HG03064 (cell line): ENCODE data around the gene GALR2.

ENCODE experiments used
- ATAC-seq: cut with Tn5 transposase; IDR thresholded peaks from one replicate; pipeline ENCODE4 v1.9.1; 2021; ENCODE audit warnings: low read depth; ENCODE audit not compliant: unreplicated experiment

Gene GALR2

DNA sequence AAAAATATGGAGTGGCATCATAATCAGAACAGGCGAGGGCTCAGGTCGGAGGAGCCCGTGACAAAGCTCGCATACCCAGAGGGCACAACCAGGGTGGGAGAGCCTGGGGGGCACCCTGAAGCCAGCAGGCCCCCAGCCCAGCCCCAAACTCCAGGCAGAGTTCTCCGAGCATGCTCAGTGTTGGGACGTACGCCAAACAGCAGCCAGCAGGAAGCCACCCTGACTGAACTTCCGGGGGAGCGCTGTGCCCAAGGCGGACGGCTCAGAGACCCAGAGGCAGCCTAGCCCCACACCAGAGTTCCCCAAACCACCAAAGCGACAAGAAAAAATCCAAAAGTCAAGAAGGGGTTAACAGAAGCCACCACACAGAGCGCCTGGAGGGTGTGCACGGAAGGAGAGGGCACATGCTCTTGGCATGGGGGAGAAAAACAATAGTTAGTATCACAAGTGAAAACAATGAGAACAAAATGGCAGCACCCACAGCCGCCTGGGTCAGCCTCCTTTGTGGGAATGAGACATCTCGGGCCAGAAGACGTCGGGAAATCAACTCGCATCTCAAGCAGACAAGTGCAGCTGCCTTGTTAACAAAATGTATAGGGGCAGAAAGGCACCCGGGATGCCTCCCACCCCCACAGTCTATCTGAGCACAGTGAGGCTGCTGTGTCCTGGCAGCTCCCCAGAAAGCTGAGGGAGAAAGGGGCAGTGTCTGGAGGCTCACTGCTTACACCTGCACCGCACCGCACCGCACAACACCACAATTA, 17.1 kb downstream of the GALR2 start:
- no peak for ATAC-seq

DNA sequence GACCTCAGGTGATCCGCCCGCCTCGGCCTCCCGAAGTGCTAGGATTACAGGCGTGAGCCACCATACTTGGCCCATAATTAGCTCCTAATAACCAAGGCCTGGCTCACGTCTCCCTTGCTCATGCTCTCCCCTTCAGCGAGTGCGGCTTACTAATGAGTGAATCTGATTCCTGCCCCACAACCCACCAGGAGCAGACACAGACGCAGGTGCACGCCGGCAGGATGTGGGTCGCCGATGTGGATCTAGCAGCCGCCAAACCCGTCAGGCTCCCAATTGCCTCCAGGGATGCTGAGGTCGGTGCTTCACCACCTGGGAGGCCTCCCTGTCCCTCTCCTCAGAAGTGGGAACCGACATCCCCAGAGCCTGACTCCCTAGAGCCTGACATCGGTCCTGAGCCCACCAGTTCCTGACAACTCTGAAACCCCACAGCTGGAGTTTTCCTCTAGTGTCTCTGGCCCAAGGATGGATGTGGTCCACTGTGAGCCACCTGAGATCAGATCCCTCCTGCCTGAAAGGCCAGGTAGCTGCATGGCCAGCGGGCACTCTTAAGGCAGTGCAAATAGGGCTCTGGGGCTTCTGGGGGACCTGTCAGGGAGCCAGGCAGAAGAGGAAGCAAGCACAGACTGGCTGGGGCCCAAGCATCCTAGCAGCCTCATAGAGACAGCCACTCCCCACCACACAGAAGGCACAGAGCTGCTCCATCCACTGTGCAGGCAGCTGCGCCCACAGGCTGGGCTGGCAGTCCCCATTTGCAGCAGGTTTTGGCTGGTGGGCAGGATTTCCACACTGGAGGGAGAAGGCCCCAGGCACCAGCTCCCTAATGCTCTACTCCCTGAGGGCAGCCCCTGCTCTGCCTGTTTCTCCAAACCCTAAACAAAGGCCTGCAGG, 18.2 kb downstream of the GALR2 start:
- ATAC-seq = no peak

DNA sequence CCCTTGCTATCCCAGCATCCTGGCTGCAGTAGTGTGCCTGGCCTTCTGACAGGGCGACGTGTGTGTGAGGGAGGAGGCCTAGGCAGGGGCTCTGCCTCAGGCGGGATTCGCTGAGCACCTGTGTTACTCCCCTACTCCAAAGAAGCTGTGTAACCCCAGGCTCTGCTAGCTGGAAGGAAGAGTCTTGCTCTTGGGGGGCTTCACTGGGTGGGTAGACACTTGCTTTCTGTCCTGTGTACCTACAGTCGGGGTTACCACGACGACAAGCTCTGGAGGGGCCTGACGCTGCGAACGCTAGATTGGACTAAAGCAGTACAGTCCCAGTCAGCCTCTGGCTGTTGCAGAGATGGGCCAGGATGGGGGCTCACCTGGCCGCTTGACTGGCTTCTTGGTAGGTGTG, 19.5 kb downstream of the GALR2 start:
- ATAC-seq = no peak

DNA sequence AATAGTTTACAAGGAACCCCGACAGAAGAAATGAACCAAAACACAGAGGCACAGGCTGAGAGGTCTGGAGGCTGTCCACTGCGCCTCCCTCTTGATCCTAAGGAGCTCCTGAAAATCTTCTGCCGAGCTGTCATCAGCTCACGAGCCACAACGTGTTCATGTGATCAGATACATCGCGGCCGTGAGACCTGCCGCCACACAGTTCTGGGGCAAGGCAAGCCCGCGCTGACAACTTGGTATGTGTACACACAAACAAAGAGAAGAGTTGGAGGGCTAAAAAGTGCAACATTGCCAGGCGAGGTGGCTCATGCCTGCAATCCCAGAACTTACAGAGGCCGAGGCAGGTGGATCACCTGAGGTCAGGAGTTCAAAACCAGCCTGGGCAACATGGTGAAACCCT, 21.4 kb downstream of the GALR2 start:
- ATAC-seq = no peak

DNA sequence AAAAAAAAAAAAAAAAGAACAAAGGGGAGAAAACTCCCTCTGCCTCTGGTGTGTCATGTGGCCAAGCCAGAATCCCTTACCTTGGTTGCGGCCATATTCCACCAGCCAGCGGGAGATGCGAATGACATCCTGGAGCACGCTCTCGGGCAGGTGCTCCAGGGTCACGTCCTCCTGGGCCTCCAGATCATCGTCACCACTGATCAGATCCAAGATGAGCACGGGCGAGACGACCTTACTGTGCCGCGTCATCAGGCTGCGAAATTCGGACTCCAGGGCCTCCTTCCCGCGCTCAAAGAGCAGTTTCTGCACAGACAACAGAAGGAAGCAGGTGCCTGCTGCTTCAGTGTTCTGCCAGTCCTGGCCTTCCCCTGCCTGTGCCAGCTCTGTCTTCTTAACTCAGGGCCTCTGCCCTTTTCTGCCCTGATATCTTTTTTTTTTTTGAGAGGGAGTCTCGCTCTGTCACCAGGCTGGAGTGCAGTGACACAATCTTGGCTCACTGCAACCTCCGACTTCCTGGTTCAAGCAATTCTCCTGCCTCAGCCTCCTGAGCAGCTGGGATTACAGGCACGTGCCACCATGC, 23.2 kb downstream of the GALR2 start:
- ATAC-seq = no peak

DNA sequence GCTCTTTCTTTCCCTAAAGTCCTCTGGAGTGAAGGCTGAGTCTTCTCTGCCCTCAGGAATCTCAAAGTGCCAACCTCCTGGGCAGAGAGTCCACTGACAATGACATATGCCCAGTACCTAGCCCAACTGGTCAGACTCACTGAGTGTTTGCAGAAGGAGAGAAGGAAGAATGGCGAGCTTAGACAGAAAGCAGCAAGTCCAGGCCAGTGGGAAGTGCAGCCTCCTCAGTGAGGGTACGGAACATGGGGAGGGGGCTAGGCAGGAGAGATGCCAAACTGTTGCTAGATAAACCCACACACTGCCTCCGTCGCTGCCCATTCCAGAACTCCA, 28.3 kb downstream of the GALR2 start:
- ATAC-seq = no peak

DNA sequence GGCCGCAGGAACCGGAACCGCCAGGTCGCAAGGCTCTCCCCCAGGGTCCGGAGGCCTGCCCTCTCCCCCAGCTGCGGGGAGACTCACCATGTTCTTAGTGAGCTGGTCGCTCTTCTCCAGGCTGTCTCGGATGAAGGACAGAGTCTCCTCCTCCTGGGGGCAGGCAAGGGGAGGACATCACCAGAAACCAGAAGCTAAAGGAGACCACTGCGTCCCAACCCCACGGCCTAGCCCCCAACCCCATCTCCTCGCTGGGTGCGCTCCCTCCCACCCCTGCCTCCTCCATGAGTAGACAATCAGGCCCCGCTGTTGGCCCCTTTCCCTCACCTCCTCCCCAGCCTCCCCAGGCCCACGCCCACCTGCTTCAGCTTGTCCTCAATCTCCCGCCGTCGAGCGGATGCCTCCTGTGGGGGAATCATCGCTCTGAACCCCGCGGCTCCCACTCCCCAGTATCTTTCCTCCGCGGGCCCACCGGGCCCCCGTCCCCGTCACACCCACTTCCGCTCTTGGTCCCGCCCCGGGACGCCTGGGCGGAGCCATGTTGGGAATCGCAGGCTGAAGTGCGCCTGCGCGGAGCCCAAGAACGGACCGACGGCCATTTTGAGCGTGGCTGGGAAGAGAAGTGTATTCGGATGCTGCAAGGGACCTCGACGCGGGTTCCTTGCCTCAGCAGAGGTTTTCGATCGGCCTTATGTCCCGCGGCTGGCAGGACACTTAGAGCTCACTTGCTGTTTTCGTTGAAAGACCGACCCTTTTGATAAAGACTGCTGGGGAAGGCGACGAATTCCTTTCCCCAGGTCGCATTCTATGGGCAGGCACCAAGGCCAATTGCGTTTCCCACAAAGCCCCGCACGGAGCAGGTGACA, 28.9 kb downstream of the GALR2 start, which contains the start of gene EXOC7:
TSS of gene EXOC7 (minus strand) at position 514 of the 866 bp plus-strand sequence. CDS start at position 419, 95 bp downstream.
- no peak for ATAC-seq

DNA sequence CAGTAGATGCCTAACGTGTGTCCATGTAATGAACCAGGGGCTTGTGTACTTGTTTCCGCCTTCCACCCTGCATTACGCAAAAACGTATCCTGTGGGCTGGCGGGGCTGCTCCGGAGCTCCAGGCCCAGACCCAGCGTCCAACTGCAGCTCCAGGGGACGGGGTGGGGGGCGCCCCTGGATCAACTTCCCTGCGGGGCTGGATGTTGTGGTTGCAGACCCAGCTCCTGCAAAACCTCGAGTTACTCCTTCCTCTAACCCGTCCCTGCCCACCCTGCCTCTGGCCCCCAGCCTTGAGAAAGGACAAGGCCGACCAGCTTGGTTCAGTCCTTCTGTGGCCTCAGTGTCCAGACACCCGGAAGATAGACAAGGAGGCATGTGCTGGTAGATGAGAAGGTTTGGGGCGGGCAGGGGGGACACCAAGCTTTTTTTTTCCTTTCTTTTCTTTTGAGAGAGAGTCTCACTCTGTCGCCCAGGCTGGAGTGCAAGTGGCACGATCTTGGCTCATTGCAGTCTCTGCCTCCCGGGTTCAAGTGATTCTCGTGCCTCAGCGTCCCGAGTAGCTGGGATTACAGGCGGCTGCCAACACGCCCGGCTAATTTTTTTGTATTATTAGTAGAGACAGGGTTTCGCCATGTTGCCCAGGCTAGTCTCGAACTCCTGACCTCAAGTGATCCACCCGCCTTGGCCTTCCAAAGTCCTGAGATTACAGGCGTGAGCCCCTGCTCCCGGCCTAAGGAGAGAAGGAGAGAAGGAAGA, 29.7 kb downstream of the GALR2 start:
- no peak for ATAC-seq

DNA sequence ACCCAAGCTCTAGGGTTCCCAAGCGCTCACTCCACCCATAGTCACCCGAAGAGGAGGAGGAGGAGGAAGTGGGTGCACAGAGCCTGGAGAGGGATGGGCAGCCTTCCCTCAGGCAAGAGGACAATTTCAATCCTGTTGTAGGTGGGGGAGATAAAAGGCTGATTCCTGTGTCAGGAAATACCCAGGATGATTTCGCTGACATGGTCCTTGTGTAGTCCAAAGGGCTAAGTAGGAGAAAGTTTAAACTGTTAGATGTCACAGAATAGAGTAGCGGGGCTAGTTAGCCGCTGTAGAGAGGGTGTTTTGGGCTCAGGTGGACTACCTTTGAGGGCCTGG, 30.3 kb downstream of the GALR2 start:
- ATAC-seq = no peak

DNA sequence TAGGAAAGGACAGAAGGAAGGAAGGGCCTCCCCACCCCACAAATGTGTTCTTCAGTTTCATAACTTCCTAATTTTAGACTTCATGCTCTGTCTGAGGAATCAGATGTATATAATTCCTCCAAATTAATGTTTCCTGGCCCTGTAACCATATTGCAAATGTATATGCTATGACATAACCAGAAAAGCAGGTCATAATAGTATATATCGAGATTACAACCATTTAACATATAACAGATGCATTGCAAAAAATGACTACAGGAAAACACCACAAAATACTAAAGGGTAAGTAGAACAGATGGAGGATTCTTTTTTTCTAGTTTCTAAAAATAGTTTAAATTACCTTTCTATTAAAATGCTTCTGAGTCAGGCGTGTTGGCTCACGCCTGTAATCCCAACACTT, 32.1 kb downstream of the GALR2 start:
- no peak for ATAC-seq

DNA sequence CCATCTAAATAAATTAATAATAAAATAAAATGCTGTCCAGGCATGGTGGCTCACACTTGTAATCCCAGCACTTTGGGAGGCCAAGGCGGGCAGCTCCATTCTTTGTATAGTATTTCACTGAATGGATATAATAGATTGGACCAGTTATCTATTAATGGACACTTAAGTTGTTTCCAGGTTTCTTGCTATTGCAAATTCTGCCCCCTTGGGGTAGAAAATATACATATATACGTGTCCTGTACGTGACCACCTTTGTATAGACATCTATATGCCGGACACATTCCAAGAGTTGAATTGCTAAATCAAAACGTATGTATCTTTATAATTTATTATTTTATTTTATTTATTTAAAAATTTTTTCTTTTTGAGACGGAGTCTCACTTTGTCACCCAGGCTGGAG, 32.9 kb downstream of the GALR2 start:
- ATAC-seq = no peak

DNA sequence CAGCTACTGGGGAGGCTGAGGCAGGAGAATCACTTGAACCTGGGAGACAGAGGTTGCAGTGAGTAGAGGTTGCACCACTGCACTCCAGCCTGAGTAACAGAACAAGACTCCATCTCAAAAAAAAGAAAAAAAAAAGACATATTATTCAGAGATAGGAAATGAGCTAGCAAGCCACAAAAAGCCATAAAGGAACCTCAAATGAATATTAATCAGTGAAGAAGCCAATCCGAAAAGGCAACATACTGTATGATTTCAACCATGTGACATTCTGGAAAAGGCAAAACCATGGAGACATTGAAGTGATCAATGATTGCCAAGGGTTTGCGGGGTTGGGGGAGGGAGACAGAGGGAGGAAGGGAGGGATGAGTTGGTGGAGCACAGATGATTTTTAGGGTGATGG, 37.4 kb downstream of the GALR2 start:
- no peak for ATAC-seq

DNA sequence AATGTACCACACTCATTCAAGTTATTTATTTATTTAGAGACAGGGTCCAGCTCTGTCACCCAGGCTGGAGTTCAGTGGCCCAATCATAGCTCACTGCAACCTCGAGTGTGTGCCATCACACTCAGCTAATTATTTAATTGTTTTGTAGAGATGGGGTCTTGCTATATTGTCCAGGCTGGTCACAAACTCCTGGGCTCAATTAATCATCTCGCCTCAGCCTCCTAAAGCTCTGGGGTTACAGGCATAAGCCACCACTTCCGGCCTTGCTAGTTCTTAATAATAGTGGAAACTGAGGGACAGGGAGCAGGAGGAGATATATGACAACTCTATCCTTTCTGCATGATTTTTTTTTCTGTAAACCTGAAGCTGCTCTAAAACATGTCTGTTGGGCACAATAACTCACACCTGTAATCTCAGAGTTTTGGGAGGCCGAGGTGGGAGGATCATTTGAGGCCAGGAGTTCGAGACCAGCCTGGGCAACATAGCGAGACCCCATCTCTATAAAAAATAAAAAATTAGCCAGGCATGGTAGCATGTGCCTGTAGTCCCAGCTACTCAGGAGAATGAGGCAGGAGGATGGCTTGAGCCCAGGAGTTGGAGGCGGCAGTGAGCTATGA, 40.7 kb downstream of the GALR2 start:
- ATAC-seq = no peak

DNA sequence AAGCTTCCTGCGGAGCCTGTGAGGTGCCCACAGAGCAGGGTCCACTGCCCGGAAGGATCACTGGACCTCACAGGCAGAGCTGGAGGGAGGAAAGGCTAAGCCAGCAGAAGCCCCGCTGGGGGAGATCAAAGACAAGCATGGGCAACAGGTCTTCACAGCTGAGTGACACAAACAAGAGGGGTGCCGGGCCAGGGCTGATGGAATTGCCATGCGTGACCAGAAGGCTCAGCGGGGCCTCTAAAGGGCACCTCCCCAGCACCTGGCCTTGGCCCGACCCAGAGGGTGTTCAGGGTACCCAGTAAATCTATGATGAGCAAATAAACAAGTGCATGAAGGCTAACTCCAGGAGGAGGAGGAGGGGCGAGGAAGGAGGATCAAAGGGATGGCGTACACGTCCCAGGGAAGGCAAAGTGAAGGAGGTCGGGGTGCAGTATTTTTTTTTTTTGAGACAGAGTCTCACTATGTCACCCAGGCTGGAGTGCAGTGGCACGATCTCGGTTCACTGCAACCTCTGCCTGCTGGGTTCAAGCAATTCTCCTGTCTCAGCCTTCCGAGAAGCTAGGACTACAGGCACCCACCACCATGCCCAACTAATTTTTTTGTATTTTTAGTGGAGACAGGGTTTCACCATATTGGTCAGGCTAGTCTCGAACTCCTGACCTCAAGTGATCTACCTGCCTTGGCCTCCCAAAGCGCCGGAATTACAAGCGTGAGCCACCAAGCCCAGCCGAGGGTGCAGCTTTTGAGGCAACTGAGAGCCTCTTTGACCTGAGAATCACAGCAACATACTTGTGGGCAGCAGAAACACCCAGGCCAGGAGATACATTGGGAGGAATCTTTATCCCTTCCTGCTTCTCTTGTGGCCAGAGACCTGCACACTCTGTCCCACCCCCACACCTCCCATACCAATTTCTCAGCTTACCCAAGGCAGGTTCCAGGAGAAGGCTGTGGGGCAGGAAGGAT, 45.1 kb downstream of the GALR2 start:
- no peak for ATAC-seq

DNA sequence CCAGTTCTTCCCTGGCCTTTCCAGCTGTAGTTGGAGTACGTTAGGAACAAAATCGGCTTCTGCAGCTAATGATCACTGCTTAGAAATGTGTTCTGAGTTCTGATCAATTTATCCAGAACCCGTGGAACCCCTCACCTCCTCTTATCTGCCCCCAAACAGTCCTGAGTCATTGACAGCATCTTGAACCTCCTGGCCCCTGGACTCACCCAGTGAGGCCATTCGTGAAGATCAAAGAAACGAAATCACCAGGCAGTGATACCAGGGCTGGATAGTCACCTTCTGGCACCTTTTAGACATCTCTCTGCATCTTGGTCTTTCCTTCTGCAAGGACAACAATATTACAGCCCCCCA, 46.1 kb downstream of the GALR2 start:
- ATAC-seq = no peak

DNA sequence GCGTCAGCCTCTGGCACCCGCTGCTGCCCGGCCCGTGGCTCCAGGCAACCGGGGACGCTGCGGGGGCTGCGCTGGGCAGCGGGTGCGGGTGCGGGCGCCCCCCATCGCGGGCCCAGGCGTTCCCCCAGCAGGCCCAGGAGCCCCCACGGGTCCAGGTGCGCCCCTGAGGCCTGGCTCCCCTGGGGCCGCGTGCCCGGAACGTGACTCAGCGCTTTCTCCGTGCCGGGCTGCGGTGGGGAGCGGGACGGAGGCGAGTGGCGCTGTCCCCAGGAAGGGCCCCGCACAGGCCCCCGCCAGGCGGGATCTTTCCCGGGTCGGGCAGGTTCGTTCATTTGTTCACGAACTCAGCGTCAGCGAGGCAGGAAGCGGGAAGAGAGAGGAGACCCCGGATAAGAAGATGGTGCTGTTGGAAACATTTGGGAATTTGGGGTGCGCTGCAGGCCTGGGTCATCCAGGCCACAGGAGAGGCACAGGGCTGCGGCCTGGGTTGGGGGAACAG, 47.4 kb downstream of the GALR2 start:
- ATAC-seq = no peak

DNA sequence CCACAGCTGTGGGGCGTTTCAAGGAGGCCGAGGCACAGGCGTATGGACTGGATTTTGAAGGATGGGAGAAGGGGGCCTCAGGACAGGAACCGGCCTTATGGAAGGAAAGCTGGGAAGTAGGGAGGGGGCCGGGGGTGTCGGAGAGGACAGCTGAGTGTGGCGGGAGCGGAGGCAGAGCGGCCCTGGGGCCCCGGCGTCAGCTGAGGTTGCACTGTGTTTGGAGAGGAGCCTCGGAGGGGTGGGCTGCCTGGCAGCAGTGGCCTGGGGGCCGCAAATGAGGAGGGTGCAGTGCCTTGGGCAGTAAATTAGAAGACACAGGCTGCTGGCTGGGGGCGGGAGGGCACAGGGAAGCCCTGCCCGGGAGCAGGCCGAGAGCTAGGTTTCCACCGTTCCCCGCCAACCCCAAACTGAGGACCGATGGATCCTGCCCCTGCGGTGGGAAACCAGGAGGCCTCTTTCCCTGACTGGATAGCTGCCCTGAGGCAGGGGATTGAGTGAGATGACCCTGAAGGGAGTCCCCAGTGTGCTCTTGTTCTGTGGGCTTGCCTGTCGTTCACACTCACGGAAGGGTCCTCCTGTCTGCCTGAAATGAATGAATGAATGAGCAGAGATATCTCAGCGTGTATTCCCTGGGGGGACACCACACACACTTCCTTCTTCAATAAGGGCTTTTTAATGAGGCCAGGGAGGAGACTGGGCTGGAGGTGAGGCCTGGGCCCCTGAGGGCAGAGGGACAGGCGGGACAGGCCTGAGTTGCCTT, 48.0 kb downstream of the GALR2 start:
- ATAC-seq = no peak

DNA sequence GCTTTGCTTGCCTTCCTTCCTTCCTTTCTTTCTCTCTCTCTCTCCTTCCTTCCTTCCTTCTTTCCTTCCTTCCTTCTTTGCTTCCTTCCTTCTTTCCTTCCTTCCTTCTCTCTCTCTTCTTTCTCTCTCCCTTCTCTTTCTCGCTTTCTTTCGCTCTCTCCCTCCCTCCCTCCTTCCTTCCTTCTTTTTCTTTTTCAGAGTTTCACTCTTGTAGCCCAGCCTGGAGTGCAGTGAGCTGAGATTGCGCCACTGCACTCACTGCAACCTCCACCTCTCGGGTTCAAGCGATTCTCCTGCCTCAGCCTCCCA, 48.6 kb downstream of the GALR2 start:
- ATAC-seq = no peak
